Measurements from ENCODE around the gene GALNT18.

GALNT18 gene

DNA sequence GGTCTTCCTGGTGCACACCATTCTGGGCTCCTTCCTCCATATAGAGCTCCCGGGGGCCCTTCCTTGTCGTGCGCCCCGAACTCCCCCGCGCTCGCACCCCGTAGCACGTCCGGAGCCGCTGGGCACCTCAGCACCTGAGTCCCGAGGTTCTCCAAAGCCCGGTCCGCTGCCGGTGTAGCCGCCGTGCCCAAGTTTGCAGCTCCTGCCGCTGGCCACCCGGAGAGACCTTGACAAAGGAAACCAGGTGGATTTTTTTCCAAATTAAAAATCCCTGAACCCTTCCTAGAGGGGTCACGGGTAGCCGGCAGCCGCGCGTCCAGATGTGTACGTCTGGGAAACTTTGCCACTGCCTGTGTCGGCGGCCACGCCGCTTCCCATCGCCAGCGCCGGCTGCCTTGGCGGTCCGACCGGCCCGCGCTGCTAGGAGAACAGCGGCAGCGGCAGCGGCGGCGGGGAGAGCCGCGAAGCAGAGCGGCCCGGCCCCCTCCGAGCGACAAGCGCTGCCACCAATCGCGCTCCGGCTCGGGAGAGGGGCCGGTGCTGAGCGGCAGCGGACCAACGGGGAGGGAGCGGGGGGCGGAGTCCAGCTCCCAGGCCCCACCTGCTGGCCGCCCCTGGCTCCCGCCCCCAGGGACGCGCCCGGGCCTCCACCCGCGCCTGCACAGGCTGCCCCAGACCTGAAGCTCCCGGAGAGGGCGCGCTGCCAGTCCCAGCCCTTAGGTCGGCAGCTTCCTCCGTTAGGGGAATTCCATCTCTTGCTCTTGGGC is at the start of gene GALNT18:
Gene GALNT18, minus strand, starts transcription at position 433 of the 767 bp plus-strand sequence.
- Mint-ChIP-seq H3K4me3 (peak within 1 kb of the TSS; percentile 55), H3K9me3 (no peaks in the 10 kb centered on the region), H3K27me3 (peaks cover 53% of the 10 kb centered on the region), H3K36me3 (ENCODE audit: insufficient read depth) (peaks cover 1% of the 10 kb centered on the region), H3K4me1 (no peaks in the 10 kb centered on the region), H3K27ac (ENCODE audit: low read depth) (no peak within 1 kb of the TSS)
- ATAC-seq (replicated peaks; ENCODE audit: extremely low read depth, poor library complexity, severe bottlenecking) (peak; percentile 85), DNase-seq (ENCODE audit: low spot score in 2 of 2) (peak in 1 of 2 donors; percentile 18)

DNA sequence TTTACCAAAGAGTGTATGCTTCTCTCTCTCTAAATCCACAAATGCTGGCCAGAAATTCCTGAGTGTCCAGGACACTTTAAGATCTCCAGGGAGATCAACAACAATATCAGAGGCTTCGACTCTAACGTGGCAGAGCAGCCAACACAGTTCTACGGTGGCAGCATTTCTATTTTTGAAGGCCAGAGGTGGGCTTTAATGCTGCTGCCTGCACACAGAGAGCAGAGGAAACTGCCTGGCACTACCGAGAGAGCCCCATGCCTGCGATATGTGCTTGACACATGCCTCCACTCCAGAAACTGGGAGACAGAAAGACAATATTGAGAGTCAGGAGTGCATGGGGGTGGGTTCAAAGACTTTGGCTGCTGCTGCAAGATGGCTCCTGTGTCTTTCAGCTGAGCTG is 48.8 kb upstream of the GALNT18 start:
- DNase-seq (ENCODE audit: low spot score in 2 of 2): no peak
- ATAC-seq (replicated peaks; ENCODE audit: extremely low read depth, poor library complexity, severe bottlenecking): no peak
- H3K4me1 Mint-ChIP-seq: no peaks in the 10 kb centered on the region
- H3K9me3 Mint-ChIP-seq: no peaks in the 10 kb centered on the region
- H3K27me3 Mint-ChIP-seq: peaks cover 83% of the 10 kb centered on the region
- H3K36me3 Mint-ChIP-seq (ENCODE audit: insufficient read depth): no peaks in the 10 kb centered on the region
- no peak overlapping the region for H3K27ac Mint-ChIP-seq (ENCODE audit: low read depth)
- H3K4me3 Mint-ChIP-seq: no peak overlapping the region

DNA sequence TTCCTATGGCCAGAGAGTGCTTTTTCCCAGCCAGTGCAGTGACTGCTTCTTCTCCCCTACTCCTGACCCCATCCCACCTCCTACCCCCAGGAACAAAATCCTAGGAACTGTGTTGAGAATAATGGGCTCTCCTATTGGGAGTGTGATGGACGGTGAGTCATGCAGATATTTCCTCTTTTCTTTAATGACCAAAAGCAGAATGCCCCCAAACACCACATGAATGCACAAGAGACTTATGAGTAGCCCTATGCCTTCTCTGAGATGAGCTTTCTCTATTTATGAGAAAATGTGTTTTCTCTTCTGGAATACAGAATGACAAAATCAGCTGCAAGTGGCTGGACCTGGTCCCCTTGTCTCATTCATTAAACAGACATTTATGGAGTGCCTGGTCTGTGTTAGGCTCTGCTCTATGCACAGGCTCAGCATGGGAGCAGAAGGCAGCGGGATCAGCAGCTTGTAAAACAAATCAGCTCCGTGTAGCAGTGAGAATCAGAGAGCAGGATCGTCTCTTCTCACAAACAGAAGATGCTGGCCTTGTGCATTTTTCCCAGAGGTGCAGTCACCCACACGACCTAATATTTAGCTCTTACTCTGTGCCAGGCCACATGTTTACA is 47.5 kb upstream of the GALNT18 start:
- H3K27me3 Mint-ChIP-seq: peaks cover 87% of the 10 kb centered on the region
- no peak overlapping the region for H3K27ac Mint-ChIP-seq (ENCODE audit: low read depth)

DNA sequence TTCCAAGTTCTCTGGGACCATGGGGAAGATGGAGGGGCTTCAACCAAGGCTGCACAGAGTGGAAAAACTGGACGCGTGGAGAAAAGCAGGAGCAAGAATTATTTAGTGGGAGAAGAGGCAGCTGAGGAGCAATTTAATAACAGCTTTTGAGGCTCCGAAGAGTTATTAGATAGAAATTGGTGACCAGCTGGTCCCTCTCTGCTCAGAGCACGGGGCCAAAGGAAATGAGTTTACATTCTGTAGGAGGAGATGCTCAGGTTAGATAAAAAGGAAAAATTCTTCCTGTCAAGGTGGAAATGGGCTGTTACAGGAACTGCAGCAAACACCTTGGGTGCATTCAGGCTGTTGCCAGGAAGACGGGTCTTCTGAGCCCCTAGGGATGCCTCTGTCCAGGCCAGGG is 47.0 kb upstream of the GALNT18 start:
- H3K27ac Mint-ChIP-seq (ENCODE audit: low read depth): no peak overlapping the region
- no peaks in the 10 kb centered on the region for H3K4me1 Mint-ChIP-seq
- ATAC-seq (replicated peaks; ENCODE audit: extremely low read depth, poor library complexity, severe bottlenecking) (no peak), DNase-seq (ENCODE audit: low spot score in 2 of 2) (no peak)
- H3K36me3 Mint-ChIP-seq (ENCODE audit: insufficient read depth): no peaks in the 10 kb centered on the region
- H3K27me3 Mint-ChIP-seq: peaks cover 87% of the 10 kb centered on the region
- no peaks in the 10 kb centered on the region for H3K9me3 Mint-ChIP-seq
- H3K4me3 Mint-ChIP-seq: no peak overlapping the region

More for the DNA sequence above, 47.5 kb upstream of the GALNT18 start:
- ATAC-seq (replicated peaks; ENCODE audit: extremely low read depth, poor library complexity, severe bottlenecking): no peak
- Mint-ChIP-seq H3K4me1 (no peaks in the 10 kb centered on the region), H3K36me3 (ENCODE audit: insufficient read depth) (no peaks in the 10 kb centered on the region), H3K9me3 (no peaks in the 10 kb centered on the region), H3K4me3 (no peak overlapping the region)
- DNase-seq (ENCODE audit: low spot score in 2 of 2): no peak

GRCh38 chr11:11668274-11668673 is 46.5 kb upstream of the GALNT18 start:
- Mint-ChIP-seq H3K4me1 (no peaks in the 10 kb centered on the region), H3K4me3 (no peak overlapping the region), H3K36me3 (ENCODE audit: insufficient read depth) (no peaks in the 10 kb centered on the region), H3K9me3 (no peaks in the 10 kb centered on the region), H3K27me3 (peaks cover 87% of the 10 kb centered on the region), H3K27ac (ENCODE audit: low read depth) (no peak overlapping the region)
- ATAC-seq (replicated peaks; ENCODE audit: extremely low read depth, poor library complexity, severe bottlenecking) (no peak), DNase-seq (ENCODE audit: low spot score in 2 of 2) (no peak)

DNA sequence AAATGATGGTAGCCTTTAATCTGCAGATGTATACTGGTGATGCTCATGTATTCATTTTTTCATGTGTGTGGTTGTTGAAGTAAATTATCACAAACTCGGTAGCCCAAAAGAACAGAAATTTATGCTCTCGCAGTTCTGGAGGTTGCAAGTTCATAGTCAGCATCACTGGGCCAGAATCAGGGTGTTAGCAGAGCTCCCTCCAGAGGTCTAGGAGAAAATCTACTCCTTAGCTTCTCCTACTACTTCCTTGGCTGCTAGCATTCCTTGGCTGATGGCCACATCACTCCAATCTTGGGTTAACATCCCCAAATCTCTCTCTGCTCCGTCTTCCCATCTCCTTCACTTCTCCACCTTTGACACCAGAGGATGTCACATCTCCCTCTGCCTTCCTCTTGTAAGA is 45.3 kb upstream of the GALNT18 start:
- DNase-seq (ENCODE audit: low spot score in 2 of 2): no peak
- Mint-ChIP-seq H3K9me3 (no peaks in the 10 kb centered on the region), H3K27ac (ENCODE audit: low read depth) (no peak overlapping the region), H3K36me3 (ENCODE audit: insufficient read depth) (no peaks in the 10 kb centered on the region), H3K27me3 (peaks cover 77% of the 10 kb centered on the region), H3K4me3 (no peak overlapping the region), H3K4me1 (no peaks in the 10 kb centered on the region)
- no peak for ATAC-seq (replicated peaks; ENCODE audit: extremely low read depth, poor library complexity, severe bottlenecking)

DNA sequence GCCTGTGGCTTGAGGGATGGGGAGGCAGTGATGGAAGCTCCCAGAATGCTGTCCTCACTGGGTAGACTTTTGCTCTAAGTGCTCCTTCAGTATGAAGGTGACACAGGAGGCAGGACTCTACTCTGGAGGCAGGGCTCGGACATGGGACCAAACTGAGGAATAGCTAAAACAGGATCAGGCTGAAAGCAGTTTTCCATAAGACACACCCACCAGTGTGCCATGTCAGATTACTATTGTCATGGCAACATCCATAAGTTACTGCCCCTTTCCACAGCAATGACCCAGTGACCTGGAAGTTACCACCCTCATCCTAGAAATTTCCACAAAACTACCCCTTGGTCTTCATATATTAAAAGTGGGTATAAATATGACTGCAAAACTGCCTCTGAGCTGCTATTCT is 43.6 kb upstream of the GALNT18 start:
- no peak for ATAC-seq (replicated peaks; ENCODE audit: extremely low read depth, poor library complexity, severe bottlenecking)
- no peak overlapping the region for H3K27ac Mint-ChIP-seq (ENCODE audit: low read depth)
- no peaks in the 10 kb centered on the region for H3K9me3 Mint-ChIP-seq
- peaks cover 66% of the 10 kb centered on the region for H3K27me3 Mint-ChIP-seq
- H3K4me1 Mint-ChIP-seq: no peaks in the 10 kb centered on the region
- H3K4me3 Mint-ChIP-seq: no peak overlapping the region
- DNase-seq (ENCODE audit: low spot score in 2 of 2): no peak
- H3K36me3 Mint-ChIP-seq (ENCODE audit: insufficient read depth): no peaks in the 10 kb centered on the region

DNA sequence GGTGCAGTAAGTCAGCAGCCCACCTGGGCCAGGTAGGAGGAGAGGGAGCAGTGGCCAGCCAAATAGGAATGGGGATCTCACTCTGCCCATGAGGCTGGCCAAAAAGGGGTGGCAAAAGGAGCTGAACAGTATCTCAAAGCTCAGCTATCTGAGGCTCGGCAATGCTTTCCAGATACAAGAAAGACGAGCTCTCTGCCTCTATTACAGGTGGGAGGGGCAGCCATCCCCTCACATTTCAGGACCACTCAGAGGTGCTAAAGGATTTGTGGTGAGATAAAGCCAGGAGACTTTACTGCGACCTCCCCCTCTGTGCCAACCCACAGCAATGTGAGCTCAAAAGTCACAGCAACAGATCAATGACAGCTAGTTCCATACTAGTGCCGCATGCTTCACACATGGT is 42.1 kb upstream of the GALNT18 start:
- Mint-ChIP-seq H3K4me3 (no peak overlapping the region), H3K9me3 (no peaks in the 10 kb centered on the region), H3K27ac (ENCODE audit: low read depth) (no peak overlapping the region), H3K36me3 (ENCODE audit: insufficient read depth) (no peaks in the 10 kb centered on the region), H3K4me1 (no peaks in the 10 kb centered on the region), H3K27me3 (peaks cover 57% of the 10 kb centered on the region)
- no peak for ATAC-seq (replicated peaks; ENCODE audit: extremely low read depth, poor library complexity, severe bottlenecking)
- DNase-seq (ENCODE audit: low spot score in 2 of 2): no peak

- DNase-seq (ENCODE audit: low spot score in 2 of 2) (no peak), ATAC-seq (replicated peaks; ENCODE audit: extremely low read depth, poor library complexity, severe bottlenecking) (no peak)
- H3K27me3 Mint-ChIP-seq: peaks cover 44% of the 10 kb centered on the region
- no peak overlapping the region for H3K27ac Mint-ChIP-seq (ENCODE audit: low read depth)
- no peaks in the 10 kb centered on the region for H3K36me3 Mint-ChIP-seq (ENCODE audit: insufficient read depth)
- no peaks in the 10 kb centered on the region for H3K4me1 Mint-ChIP-seq
- no peaks in the 10 kb centered on the region for H3K9me3 Mint-ChIP-seq
- H3K4me3 Mint-ChIP-seq: no peak overlapping the region
Observed at GRCh38 chr11:11662578-11662977, 40.8 kb upstream of the GALNT18 start.

- H3K36me3 Mint-ChIP-seq (ENCODE audit: insufficient read depth): no peaks in the 10 kb centered on the region
- no peak for DNase-seq (ENCODE audit: low spot score in 2 of 2)
- no peaks in the 10 kb centered on the region for H3K4me1 Mint-ChIP-seq
- H3K27me3 Mint-ChIP-seq: peaks cover 42% of the 10 kb centered on the region
- no peaks in the 10 kb centered on the region for H3K9me3 Mint-ChIP-seq
- ATAC-seq (replicated peaks; ENCODE audit: extremely low read depth, poor library complexity, severe bottlenecking): no peak
- H3K4me3 Mint-ChIP-seq: no peak overlapping the region
- no peak overlapping the region for H3K27ac Mint-ChIP-seq (ENCODE audit: low read depth)
Observed at GRCh38 chr11:11661326-11662040, 39.7 kb upstream of the GALNT18 start.

DNA sequence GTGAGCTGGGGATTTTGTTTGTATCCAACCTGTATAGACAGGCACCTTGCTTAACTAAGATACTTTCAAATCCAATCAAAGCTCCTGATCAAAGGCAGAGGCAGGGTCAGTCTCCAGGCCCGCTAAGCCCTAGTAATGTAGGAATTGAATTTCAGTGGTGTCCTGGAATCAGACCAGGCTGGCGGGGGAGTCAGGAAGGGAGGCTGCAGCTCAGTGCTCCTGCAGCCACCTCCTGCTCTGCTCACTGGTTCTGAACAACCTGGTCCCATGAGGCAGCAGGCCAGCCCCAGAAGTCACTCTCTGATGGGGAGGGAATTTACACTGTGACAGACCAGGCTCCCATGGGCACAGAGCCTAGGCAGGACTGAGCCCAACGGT is 38.5 kb upstream of the GALNT18 start:
- Mint-ChIP-seq H3K4me3 (no peak overlapping the region), H3K36me3 (ENCODE audit: insufficient read depth) (no peaks in the 10 kb centered on the region), H3K27ac (ENCODE audit: low read depth) (no peak overlapping the region), H3K9me3 (no peaks in the 10 kb centered on the region), H3K4me1 (no peaks in the 10 kb centered on the region), H3K27me3 (peaks cover 42% of the 10 kb centered on the region)
- DNase-seq (ENCODE audit: low spot score in 2 of 2) (no peak), ATAC-seq (replicated peaks; ENCODE audit: extremely low read depth, poor library complexity, severe bottlenecking) (no peak)

- H3K9me3 Mint-ChIP-seq: no peaks in the 10 kb centered on the region
- peaks cover 42% of the 10 kb centered on the region for H3K27me3 Mint-ChIP-seq
- no peak overlapping the region for H3K27ac Mint-ChIP-seq (ENCODE audit: low read depth)
- no peak overlapping the region for H3K4me3 Mint-ChIP-seq
- H3K4me1 Mint-ChIP-seq: no peaks in the 10 kb centered on the region
- H3K36me3 Mint-ChIP-seq (ENCODE audit: insufficient read depth): no peaks in the 10 kb centered on the region
- ATAC-seq (replicated peaks; ENCODE audit: extremely low read depth, poor library complexity, severe bottlenecking): no peak
- no peak for DNase-seq (ENCODE audit: low spot score in 2 of 2)
Observed at GRCh38 chr11:11659567-11660362, 38.0 kb upstream of the GALNT18 start.

Measured in central memory CD8-positive, alpha-beta T cell (primary cell).